ENCODE results near the gene DLG1. TPM values are rescaled to one million over a fixed set of nuclear protein-coding genes. Genes with fewer than 3 reads are reported as not detected.

Gene DLG1
- total RNA-seq, 1 donor from 2014 or later = 102 TPM

GRCh38 chr3:197030379-197031314 is 267.8 kb downstream of the DLG1 start:
- DNase-seq (ENCODE audit: low spot score) = peak; percentile 35

GRCh38 chr3:197029511-197030167 is 268.8 kb downstream of the DLG1 start, which contains the start of gene MELTF:
TSS of gene MELTF (minus strand) at chr3:197029817. CDS start at chr3:197029702, 115 bp downstream.
- peak; percentile 89 for DNase-seq (ENCODE audit: low spot score)

- peak; percentile 52 for DNase-seq (ENCODE audit: low spot score)
Measured at GRCh38 chr3:197028728-197029510, 269.5 kb downstream of the DLG1 start.

GRCh38 chr3:197027896-197028727 is 270.3 kb downstream of the DLG1 start:
- no peak for DNase-seq (ENCODE audit: low spot score)

GRCh38 chr3:197027151-197027895 is 271.1 kb downstream of the DLG1 start:
- no peak for DNase-seq (ENCODE audit: low spot score)

GRCh38 chr3:197026481-197026866 is 271.9 kb downstream of the DLG1 start:
- DNase-seq (ENCODE audit: low spot score) = no peak

- DNase-seq (ENCODE audit: low spot score) = no peak
Measured at GRCh38 chr3:197025736-197026480, 272.5 kb downstream of the DLG1 start.

GRCh38 chr3:197024881-197025735 is 273.3 kb downstream of the DLG1 start:
- no peak for DNase-seq (ENCODE audit: low spot score)

- no peak for DNase-seq (ENCODE audit: low spot score)
Measured at GRCh38 chr3:197023998-197024651, 274.3 kb downstream of the DLG1 start.

- DNase-seq (ENCODE audit: low spot score) = no peak
Measured at GRCh38 chr3:197023241-197023997, 275.0 kb downstream of the DLG1 start.

- no peak for DNase-seq (ENCODE audit: low spot score)
Measured at GRCh38 chr3:197022405-197023231, 275.8 kb downstream of the DLG1 start.

GRCh38 chr3:197021729-197022404 is 276.5 kb downstream of the DLG1 start:
- DNase-seq (ENCODE audit: low spot score) = no peak

GRCh38 chr3:197021231-197021630 is 277.2 kb downstream of the DLG1 start:
- no peak for DNase-seq (ENCODE audit: low spot score)

GRCh38 chr3:197019535-197019934 is 278.9 kb downstream of the DLG1 start:
- no peak for DNase-seq (ENCODE audit: low spot score)

- no peak for DNase-seq (ENCODE audit: low spot score)
Measured at GRCh38 chr3:197019021-197019420, 279.4 kb downstream of the DLG1 start.

GRCh38 chr3:197017003-197017402 is 281.4 kb downstream of the DLG1 start:
- no peak for DNase-seq (ENCODE audit: low spot score)

All from umbilical cord (tissue), 2 donors.